ENCODE measurements around the gene FOSB.

Gene FOSB

DNA sequence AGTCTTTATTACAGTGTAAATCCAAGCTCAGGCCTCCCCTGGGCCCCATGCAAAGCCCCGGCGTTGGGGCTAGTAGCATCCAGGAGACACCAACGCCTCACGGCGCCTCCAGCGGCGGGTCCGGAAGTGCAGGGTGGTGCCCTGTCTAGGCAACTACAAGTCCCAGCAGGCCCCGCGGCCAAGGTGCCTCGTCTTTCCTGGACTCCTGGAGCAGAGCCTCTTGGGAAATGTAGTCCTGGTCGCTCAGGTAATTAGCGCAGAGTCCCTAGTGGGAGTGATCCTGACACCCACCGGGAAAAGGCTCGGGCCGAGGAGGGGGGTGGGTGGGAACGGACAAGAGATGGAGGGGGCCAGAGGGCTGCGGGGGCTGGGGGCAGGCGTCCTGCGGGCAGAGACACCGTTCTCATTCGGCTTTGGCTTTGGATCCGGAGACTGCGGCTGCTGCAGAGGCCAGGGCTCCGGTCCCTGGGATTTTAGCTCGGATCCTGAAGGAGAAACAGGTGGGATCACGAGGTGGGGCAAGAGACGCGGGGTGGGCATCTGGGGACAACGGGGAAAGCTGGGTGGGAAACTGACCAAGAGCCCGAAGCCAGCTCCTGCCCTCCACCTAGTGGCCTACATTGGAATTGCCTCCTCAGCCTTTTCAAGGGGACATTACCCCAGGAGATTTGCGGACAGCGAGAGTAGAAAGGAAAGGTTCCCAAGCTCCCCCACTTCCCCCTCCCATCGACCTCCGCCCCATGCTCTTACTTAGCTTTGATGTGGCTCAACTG is 17.7 kb downstream of the FOSB start:
- DNase-seq = peak; percentile 97

GRCh38 chr19:45488708-45489107 is 20.9 kb downstream of the FOSB start:
- no peak for DNase-seq

DNA sequence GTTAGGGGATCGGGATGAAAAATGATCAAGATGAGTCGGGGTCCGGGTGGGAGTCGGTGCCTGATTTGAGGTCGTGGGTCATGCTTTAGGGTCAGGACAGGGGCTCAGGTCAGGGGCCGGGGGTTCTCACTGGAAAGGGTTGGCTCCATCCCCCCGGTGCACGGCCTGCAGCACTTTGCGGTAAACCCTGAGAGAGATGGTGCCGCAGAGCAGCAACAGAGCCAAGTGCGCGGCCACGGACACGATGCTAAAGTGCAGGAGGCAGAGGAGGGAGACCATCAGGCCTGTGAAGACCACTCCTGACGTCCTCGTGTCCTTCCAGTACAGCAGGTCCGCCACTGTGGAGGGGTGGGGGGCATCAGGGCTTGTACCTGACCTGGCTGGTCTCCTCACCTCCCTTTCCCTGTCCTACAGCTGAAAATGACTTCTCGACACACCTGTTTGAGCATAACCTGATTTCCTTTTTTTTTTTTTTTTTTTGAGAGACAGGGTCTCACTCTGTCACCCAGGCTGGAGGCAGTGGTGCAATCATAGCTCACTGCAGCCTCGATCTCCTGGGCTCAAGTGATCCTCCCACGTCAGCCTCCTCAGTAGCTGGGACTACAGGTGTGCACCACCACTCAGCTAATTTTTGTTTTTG is 21.5 kb downstream of the FOSB start:
- no peak for DNase-seq

GRCh38 chr19:45492137-45492626 is 24.4 kb downstream of the FOSB start:
- no peak for DNase-seq

DNA sequence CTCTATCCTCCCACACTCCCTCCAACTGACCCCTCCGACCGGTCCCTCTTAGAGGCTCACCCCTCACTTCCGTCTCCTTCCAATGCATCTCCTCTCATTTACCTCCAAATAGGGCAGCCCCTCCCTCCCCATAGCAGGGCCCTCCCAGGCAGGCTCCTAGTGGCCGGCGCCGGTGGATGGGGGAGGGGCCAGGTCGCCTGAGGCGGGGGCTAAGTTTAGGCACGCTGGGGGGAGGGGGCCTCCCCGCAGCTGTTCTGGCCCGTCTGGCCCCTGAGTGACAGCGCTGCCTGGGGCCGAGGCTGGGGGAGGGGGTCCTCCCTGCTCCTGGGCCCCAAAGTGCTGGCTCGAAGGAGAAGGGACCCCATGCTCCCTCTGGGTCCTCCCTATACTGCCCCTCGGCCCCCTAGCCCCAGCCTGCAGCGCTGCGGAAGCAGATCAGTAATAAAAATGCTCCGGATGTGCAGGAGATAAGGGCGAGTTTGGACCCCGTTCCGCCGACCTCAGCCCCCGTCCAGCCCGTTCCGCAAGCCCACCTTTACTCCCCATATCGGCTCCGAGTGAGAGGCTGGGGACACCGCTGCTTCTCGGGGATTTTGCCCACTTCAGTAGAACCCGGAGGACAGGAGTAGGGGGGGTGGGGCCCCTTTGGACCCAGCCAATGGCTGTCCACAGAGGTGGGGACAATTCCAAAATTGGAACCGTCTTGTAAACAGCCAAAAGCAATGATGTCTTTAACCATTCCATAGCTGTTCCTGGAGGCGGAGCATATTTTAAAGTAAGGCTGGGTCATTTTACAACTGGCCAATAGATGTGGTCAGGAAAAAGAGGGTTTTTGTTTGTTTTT is 25.1 kb downstream of the FOSB start:
- DNase-seq = no peak

DNA sequence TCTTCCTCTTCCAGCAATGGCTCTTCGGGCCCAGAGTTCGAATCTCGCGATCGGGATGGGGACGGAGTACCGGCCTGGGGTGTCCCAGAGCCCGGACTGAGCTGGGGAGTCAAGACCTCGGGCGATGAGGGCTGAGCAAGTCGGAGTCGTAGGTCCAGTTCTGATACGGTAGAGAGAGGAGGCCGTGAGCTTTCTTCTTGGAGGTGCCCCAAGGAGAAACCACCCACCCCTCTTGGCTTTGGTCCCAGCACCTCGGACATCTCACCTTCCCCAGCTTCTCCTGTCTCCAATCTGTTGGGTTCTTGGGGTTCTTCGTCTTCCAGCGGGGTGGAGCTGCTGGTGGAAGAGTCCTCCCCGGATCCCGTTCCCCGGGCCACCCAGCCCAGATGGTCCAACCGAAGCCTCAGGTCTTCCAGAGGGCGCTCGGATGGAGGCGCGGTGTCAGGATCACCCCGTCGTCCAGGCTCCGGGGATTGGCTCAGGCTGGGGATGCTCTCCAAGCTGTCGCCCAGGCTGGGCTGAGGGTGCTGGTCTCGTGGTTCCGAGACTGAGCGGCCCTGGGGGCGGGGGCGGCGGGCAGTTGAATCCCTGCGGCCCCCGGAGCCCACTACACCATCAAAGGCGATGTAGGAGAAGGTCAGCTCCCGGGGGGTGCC is 26.6 kb downstream of the FOSB start:
- DNase-seq = no peak

DNA sequence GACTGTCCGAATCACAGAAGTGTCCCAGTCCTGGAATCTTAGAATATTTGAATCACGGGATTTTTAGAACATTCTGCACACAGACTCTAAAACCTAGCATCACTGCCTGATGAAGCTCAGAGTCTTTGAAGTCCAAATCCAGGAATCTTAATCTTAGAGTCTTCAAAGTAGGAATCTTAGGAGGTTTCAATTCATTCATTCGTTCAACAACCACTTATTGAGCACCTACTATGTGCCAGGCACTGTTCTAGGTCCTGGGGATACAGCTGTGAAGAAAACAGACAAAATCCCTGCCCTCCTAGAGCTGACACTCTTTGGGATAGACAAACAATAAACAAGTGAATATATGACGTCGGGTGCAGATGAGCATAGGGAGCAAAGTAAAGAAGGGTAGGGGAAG is 27.4 kb downstream of the FOSB start:
- no peak for DNase-seq

DNA sequence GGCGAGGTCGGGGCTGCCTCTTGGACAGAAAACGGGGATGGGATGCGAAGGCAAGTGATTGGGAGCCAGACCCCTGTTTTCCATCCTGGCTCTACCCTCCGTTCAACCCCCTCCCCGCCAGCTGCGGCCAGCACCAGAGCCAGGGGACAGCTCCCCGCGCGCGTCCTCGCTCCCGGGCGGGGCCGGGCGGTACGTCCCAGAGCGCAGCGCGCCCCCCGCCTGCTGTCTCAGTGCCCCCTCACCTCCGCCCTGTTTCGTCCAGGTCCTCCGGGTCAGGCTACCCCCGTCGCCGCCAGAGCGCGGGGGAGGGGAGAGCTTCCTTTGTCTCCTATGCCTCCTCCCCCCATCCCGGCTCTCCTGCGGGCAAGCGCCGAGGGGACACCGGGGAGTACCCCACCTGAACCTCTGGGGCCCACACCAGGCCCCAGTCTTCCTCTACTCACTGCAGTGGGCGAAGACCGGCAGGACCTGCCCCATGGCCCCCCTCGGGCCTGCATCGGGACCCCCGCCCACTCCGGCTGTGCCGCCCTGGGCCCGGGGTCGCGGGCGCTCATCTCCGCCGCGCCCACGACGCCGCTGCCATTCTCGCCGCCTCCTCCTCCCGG is 28.7 kb downstream of the FOSB start:
- DNase-seq = peak; percentile 42

DNA sequence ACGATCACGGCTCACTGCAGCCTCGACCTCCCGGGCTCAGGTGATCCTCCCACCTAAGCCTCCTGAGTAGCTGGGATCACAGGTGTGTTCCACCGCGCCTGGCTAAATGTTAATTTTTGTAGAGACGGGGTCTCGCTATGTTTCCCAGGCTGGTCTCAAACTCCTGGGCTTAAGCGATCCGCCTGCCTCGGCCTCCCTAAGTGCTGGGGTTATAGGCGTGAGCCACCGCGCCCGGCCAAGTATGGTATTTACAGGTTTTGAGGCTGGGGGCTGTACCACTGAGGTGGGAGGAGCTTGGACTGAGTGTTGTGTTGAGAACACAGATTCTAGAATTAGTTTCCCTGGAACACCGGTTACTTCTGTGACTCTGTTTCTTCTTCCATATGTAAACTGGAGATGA is 30.0 kb downstream of the FOSB start:
- no peak for DNase-seq

DNA sequence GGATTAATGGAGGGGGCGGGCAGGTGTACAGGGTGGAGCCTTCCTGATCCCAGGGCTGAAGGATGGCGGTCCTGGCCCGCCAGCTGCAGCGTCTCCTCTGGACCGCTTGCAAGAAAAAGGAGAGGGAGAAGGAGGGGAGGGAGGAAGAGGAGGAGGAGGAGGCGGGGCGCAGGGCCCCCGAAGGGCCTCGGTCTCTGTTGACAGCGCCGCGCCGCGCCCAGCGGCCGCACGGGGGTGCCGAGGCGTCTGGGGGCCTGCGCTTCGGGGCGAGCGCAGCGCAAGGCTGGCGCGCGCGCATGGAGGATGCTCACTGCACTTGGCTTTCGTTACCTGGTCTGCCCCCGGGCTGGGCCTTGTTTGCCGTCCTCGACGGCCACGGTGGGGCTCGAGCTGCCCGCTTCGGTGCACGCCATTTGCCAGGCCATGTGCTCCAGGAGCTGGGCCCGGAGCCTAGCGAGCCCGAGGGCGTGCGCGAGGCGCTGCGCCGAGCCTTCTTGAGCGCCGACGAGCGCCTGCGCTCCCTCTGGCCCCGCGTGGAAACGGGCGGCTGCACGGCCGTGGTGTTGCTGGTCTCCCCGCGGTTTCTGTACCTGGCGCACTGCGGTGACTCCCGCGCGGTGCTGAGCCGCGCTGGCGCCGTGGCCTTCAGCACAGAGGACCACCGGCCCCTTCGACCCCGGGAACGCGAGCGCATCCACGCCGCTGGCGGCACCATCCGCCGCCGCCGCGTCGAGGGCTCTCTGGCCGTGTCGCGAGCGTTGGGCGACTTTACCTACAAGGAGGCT is 30.8 kb downstream of the FOSB start, which contains the start of gene PPM1N:
Gene PPM1N, plus strand, starts transcription at position 33 of the 785 bp plus-strand sequence. Its CDS starts 30 bp downstream, at position 63.
- peak; percentile 58 for DNase-seq

DNA sequence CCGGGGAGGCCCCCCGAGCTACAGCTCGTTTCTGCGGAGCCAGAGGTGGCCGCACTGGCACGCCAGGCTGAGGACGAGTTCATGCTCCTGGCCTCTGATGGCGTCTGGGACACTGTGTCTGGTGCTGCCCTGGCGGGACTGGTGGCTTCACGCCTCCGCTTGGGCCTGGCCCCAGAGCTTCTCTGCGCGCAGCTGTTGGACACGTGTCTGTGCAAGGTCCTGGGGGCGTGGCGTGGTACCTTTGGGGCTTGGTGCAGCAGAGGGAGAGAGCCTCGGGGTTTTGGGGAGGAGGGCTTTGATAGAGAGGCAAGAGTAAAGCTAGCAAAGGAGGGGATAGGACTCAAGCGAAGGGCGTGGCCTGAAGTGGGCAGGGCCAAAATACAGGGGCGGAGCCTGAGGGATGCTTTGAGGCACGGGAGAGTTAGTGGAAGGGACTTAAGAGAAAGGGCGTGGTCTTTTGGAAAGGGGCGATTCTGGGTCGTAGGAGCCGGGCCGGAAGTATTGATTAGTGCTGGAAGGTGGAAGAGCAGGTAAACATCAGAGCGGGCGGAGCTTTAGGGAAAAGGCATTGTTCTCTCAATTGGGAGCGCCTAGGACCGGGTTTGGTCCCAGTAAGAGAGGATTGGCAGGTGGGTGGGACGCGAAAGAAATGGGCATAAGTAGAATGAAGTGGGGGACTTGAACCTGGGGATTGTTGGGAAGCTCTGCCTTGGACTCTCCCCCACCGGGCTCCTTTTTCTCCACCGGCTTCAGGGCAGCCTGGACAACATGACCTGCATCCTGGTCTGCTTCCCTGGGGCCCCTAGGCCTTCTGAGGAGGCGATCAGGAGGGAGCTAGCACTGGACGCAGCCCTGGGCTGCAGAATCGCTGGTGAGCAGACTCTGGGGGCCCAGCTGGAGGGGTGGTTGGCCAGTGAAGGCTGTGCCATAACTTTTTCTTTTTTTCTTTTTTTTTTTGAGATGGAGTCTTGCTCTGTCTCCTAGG is 31.7 kb downstream of the FOSB start:
- DNase-seq = peak; percentile 69

GRCh38 chr19:45500918-45501729 is 33.3 kb downstream of the FOSB start:
- no peak for DNase-seq

DNA sequence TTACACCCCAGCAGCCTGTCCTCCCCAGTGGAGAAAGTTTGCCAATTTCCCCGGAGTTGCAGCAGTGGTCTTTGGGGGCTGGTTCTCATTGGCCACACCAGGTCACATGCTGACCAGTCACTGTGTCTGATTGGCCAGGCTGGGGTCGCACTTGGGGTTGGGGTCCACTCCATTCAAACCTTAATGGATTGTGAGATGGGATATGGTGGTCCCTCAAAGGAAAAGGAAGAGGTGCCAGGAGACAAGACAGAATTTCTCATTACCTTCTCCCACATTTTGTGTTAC is 33.9 kb downstream of the FOSB start:
- DNase-seq = no peak

DNA sequence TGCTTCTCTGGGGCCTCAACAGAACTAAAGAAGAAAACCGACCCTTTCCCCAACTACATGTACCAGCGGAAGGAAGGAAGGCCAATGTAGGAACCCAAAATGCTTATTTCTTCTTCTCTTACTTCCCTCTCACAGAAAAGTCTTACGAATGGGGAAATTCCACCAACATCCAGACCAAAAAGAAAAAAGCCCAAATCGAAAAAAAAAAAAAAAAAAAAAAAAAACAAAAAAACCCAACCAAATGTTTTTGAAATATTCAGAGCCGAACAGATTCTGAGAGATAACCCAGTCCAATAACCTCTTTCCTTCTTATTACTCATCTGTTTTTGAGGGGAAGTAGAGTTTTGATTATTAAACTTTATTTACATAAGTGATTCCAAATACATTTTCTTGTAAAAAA is 34.3 kb downstream of the FOSB start:
- no peak for DNase-seq

GRCh38 chr19:45503909-45504308 is 36.1 kb downstream of the FOSB start:
- DNase-seq = no peak

- DNase-seq = no peak
Measured at GRCh38 chr19:45505151-45505995, 37.6 kb downstream of the FOSB start.

- DNase-seq = no peak
Measured at GRCh38 chr19:45505996-45506245, 38.1 kb downstream of the FOSB start.

GRCh38 chr19:45506246-45506988 is 38.6 kb downstream of the FOSB start:
- peak; percentile 94 for DNase-seq
